H1 (cell line): ENCODE data around the gene PDGFD. TPM values are rescaled to one million over a fixed set of nuclear protein-coding genes. Genes with fewer than 3 reads are reported as not detected.

Source experiments
- CTCF ChIA-PET: fragments of 300-600 bp; sonication (Branson Sonifier 250); formaldehyde crosslinking; loops from one replicate; lab custom pipeline; 2021; ENCODE audit not compliant: partially characterized antibody; lab: Charles Lee
- POLR2A ChIA-PET: fragments of 300-600 bp; sonication (Branson Sonifier 250); formaldehyde crosslinking; loops from one replicate; lab custom pipeline; 2021; ENCODE audit warnings: inconsistent platforms; ENCODE audit not compliant: partially characterized antibody; lab: Charles Lee
- DNase-seq, 2 experiments: peaks; one replicate each; pipeline versions ENCODE4 v3.0.0 to v3.0.0-alpha.2; 2010 to 2022; ENCODE audit warnings: low spot score in 2 of 2, low read depth in 1 of 2, mixed read lengths in 1 of 2
- FAIRE-seq: peaks from 2 replicates; lab custom pipeline; 2011; peaks lifted over from hg19 to GRCh38; lab: Jason Lieb, UNC
- H2AFZ ChIP-seq: 2 replicates; pipeline ENCODE4 v1.8.1; 2012; ENCODE audit warnings: low read length, inconsistent platforms
- H2AK5ac ChIP-seq: 2 replicates; pipeline ENCODE4 v1.6.1; 2013; ENCODE audit warnings: low read depth, low read length
- H2BK120ac ChIP-seq: replicated peaks from 2 replicates; pipeline ENCODE3; 2013; ENCODE audit warnings: low read depth, low read length, inconsistent platforms
- H2BK12ac ChIP-seq: 2 replicates; pipeline ENCODE4 v1.6.1; 2013; ENCODE audit warnings: low read depth, low read length
- H2BK15ac ChIP-seq: 2 replicates; pipeline ENCODE4 v1.6.1; 2013; ENCODE audit warnings: low read length
- H2BK20ac ChIP-seq: 2 replicates; pipeline ENCODE4 v1.6.1; 2013; ENCODE audit warnings: low read length
- H2BK5ac ChIP-seq: 2 replicates; pipeline ENCODE4 v1.6.1; 2013; ENCODE audit warnings: low read depth, low read length
- H3K14ac ChIP-seq: 2 replicates; pipeline ENCODE4 v1.6.1; 2013; ENCODE audit warnings: inconsistent platforms; ENCODE audit not compliant: insufficient read length
- H3K18ac ChIP-seq: 2 replicates; pipeline ENCODE4 v1.6.1; 2013; ENCODE audit warnings: low read length; ENCODE audit errors: extremely low read depth
- H3K23ac ChIP-seq: 2 replicates; pipeline ENCODE4 v1.6.1; 2013; ENCODE audit warnings: inconsistent platforms; ENCODE audit not compliant: insufficient read length
- H3K23me2 ChIP-seq: 2 replicates; pipeline ENCODE4 v1.6.1; 2013; ENCODE audit warnings: low read depth, low read length
- H3K27ac ChIP-seq: 2 replicates; pipeline ENCODE4 v1.6.1; 2011; ENCODE audit warnings: low read depth, low read length, inconsistent platforms
- H3K27me3 ChIP-seq, 4 experiments: replicated peaks in 1 of 4; 1 replicate in 1 of 4; 2 replicates in 3 of 4; pipeline versions ENCODE4 v1.6.1 to v1.8.1; 2011 to 2013; ENCODE audit warnings: low read length in 3 of 4, mild to moderate bottlenecking in 3 of 4, inconsistent platforms in 2 of 4, mixed read lengths in 2 of 4, moderate library complexity in 1 of 4; ENCODE audit not compliant: control insufficient read depth in 3 of 4, insufficient read depth in 3 of 4; ENCODE audit errors: extremely low read depth in 1 of 4
- H3K36me3 ChIP-seq, 4 experiments: 2 replicates each; pipeline versions ENCODE4 v1.6.1 to v1.8.1; 2011 to 2013; ENCODE audit warnings: mild to moderate bottlenecking in 4 of 4, low read length in 3 of 4, moderate library complexity in 2 of 4, control low read depth in 1 of 4, inconsistent platforms in 1 of 4; ENCODE audit not compliant: insufficient read depth in 4 of 4, control insufficient read depth in 2 of 4
- H3K4ac ChIP-seq: replicated peaks from 2 replicates; pipeline ENCODE3; 2013; ENCODE audit warnings: low read length, low read depth, mixed read lengths, inconsistent platforms; ENCODE audit not compliant: insufficient read length
- H3K4me1 ChIP-seq, 4 experiments: replicated peaks in 1 of 4; 1 replicate in 1 of 4; 2 replicates in 3 of 4; pipeline versions ENCODE4 v1.6.1 to v1.8.1; 2011 to 2013; ENCODE audit warnings: low read length in 3 of 4, inconsistent platforms in 2 of 4, mixed read lengths in 1 of 4; ENCODE audit not compliant: insufficient read depth in 4 of 4, control insufficient read depth in 3 of 4
- H3K4me2 ChIP-seq, 2 experiments: 2 replicates each; pipeline versions ENCODE4 v1.6.1 to v1.8.1; 2011 to 2013; ENCODE audit warnings: low read depth in 2 of 2, low read length in 2 of 2, control low read depth in 1 of 2, inconsistent platforms in 1 of 2, mild to moderate bottlenecking in 1 of 2; ENCODE audit not compliant: insufficient read depth in 1 of 2
- H3K4me3 ChIP-seq, 4 experiments: fragments of 200-600, 300-600 bp in 1 of 4; sonication (generic), shearing (Covaris generic), sonication (Bioruptor Twin) in 1 of 4; 2 replicates each; pipeline versions ENCODE4 v1.5.1 to v1.8.1; 2011 to 2016; ENCODE audit warnings: low read length in 4 of 4, low read depth in 3 of 4, control low read depth in 2 of 4, inconsistent platforms in 2 of 4, mild to moderate bottlenecking in 2 of 4, mixed read lengths in 1 of 4, moderate library complexity in 1 of 4; ENCODE audit not compliant: insufficient read depth in 2 of 4; ENCODE audit errors: extremely low read depth in 1 of 4
- H3K56ac ChIP-seq: replicated peaks from 2 replicates; pipeline ENCODE3; 2013; ENCODE audit warnings: low read depth, mild to moderate bottlenecking, mixed read lengths, low read length, inconsistent platforms; ENCODE audit not compliant: insufficient read length
- H3K79me1 ChIP-seq: 2 replicates; pipeline ENCODE4 v1.6.1; 2013; ENCODE audit warnings: low read depth, low read length, control low read depth
- H3K79me2 ChIP-seq, 2 experiments: 2 replicates each; pipeline versions ENCODE4 v1.6.1 to v1.8.1; 2012 to 2013; ENCODE audit warnings: low read length in 2 of 2, mild to moderate bottlenecking in 2 of 2, inconsistent platforms in 1 of 2; ENCODE audit not compliant: insufficient read depth in 2 of 2, control insufficient read depth in 1 of 2
- H3K9ac ChIP-seq, 4 experiments: replicated peaks in 1 of 4; 1 replicate in 1 of 4; 2 replicates in 3 of 4; pipeline versions ENCODE4 v1.6.1 to v1.8.1; 2011 to 2013; ENCODE audit warnings: low read depth in 3 of 4, low read length in 3 of 4, control low read depth in 2 of 4, mild to moderate bottlenecking in 2 of 4, moderate library complexity in 2 of 4, inconsistent platforms in 1 of 4; ENCODE audit errors: extremely low read depth in 1 of 4
- H3K9me3 ChIP-seq, 2 experiments: 2 replicates each; pipeline versions ENCODE4 v1.6.1 to v1.8.1; 2012 to 2013; ENCODE audit warnings: mild to moderate bottlenecking in 2 of 2, moderate library complexity in 2 of 2, control low read depth in 1 of 2, inconsistent platforms in 1 of 2, low read depth in 1 of 2, low read length in 1 of 2, mixed read lengths in 1 of 2; ENCODE audit not compliant: insufficient read depth in 2 of 2
- H4K20me1 ChIP-seq, 2 experiments: replicated peaks in 1 of 2; 2 replicates each; pipeline versions ENCODE3 to v1.8.1; 2011 to 2013; ENCODE audit warnings: inconsistent platforms in 2 of 2, low read length in 2 of 2, mild to moderate bottlenecking in 1 of 2; ENCODE audit not compliant: insufficient read depth in 2 of 2, control insufficient read depth in 1 of 2
- H4K5ac ChIP-seq: 2 replicates; pipeline ENCODE4 v1.6.1; 2013; ENCODE audit warnings: low read length, low read depth, mixed read lengths, inconsistent platforms; ENCODE audit not compliant: insufficient read length
- H4K8ac ChIP-seq: 2 replicates; pipeline ENCODE4 v1.8.0; 2013; ENCODE audit warnings: mild to moderate bottlenecking, moderate library complexity, low read length, inconsistent platforms; ENCODE audit not compliant: insufficient read depth; ENCODE audit errors: extremely low read depth
- H4K91ac ChIP-seq: replicated peaks from 2 replicates; pipeline ENCODE3; 2013; ENCODE audit warnings: low read length, mixed read lengths, inconsistent platforms; ENCODE audit not compliant: insufficient read length
- BRCA1 ChIP-seq: IDR thresholded peaks from 2 replicates; pipeline ENCODE4 v1.6.1; 2012; ENCODE audit warnings: low read depth, low read length, improper control_type of control experiment
- RBBP5 ChIP-seq: IDR thresholded peaks from 2 replicates; pipeline ENCODE4 v1.7.1; 2012; ENCODE audit warnings: low read depth, mild to moderate bottlenecking, inconsistent platforms, low read length, moderate library complexity, borderline replicate concordance
- SP1 ChIP-seq: IDR thresholded peaks from 2 replicates; pipeline ENCODE4 v1.6.1; 2011; ENCODE audit warnings: low read depth, low read length
- SP2 ChIP-seq: IDR thresholded peaks from 2 replicates; pipeline ENCODE4 v1.6.1; 2012; ENCODE audit warnings: mild to moderate bottlenecking, low read length, inconsistent platforms
- WGBS, 2 experiments: shearing (Covaris generic) in 1 of 2; methylation state at CpG; one replicate each; pipeline versions ENCODE4 v1.1.6 to v1.1.7; 2013 to 2015; ENCODE audit warnings: low lambda C conversion rate in 2 of 2, mixed read lengths in 2 of 2, inconsistent platforms in 1 of 2, low coverage in 1 of 2, missing lambda C conversion rate in 1 of 2; ENCODE audit not compliant: insufficient replicate concordance in 2 of 2, insufficient coverage in 1 of 2, insufficient read length in 1 of 2; ENCODE audit errors: extremely low coverage in 1 of 2, missing lambda C conversion rate in 1 of 2; 5-methylcytosine and 5-hydroxymethylcytosine counted together
- polyA plus RNA-seq, 7 experiments: library from polyadenylated mRNA; depleted of rRNA in 3 of 7; stranded (reverse) in 5 of 7; unstranded in 2 of 7; fragments of >200 nt in 5 of 7; fragments of 200-250 nt in 2 of 7; gene quantifications; 1 replicate in 5 of 7; 2 replicates in 1 of 7; 4 replicates in 1 of 7; pipeline versions ENCODE4 v1.2.1 to v1.2.3, GENCODE V29; 2011 to 2013; ENCODE audit warnings: missing spikeins in 2 of 7, mixed read lengths in 2 of 7
- total RNA-seq: library from RNA; stranded (reverse); fragmentation: NEBNext Ultra II Directional; extraction: Animal tissue kit (Norgen Biotek cat#: 25700); gene quantifications from 2 replicates; pipeline ENCODE4 v1.2.1, GENCODE V29; 2021

Gene PDGFD
- total and polyA plus RNA-seq, 2 of the 8 experiments (the other 6 are each of a cell fraction or from before 2014, with no cell fraction given): 1.1 to 3.9 TPM

GRCh38 chr11:104104664-104105063 is 59.3 kb downstream of the PDGFD start:
- H3K79me2 ChIP-seq: no peaks in the 10 kb centered on the region
- no peak overlapping the region for H2BK15ac ChIP-seq
- DNase-seq (no peak), FAIRE-seq (no peak)
- H2BK5ac ChIP-seq: no peak overlapping the region
- no peak overlapping the region for H3K4ac ChIP-seq
- H3K14ac ChIP-seq: no peak overlapping the region
- no peak overlapping the region for H3K56ac ChIP-seq
- no peak overlapping the region for H3K4me2 ChIP-seq
- ChIA-PET CTCF (interaction anchor here (0.7 kb wide), 1 partner anchor 14 kb away, joined by 3 read pairs; no protein-coding TSS in a partner anchor), POLR2A (no interaction called here)
- no peak overlapping the region for H2BK120ac ChIP-seq
- no peak overlapping the region for H4K8ac ChIP-seq
- no peak overlapping the region for H3K9ac ChIP-seq
- 91% methylated on average over 3 of the region's 3 CpGs; no CpG with 5 or more reads in 1 of the 2 experiments for WGBS, 2 experiments
- no peaks in the 10 kb centered on the region for H3K9me3 ChIP-seq
- TF ChIP-seq BRCA1 (no peak), SP1 (no peak), SP2 (no peak), RBBP5 (no peak)
- H4K20me1 ChIP-seq: no peaks in the 10 kb centered on the region
- H2BK12ac ChIP-seq: no peak overlapping the region
- no peak overlapping the region for H3K18ac ChIP-seq
- H3K23ac ChIP-seq: no peak overlapping the region
- no peak overlapping the region for H3K27ac ChIP-seq
- no peak overlapping the region for H4K5ac ChIP-seq
- H3K4me1 ChIP-seq: no peaks in the 10 kb centered on the region
- no peaks in the 10 kb centered on the region for H3K36me3 ChIP-seq
- H3K4me3 ChIP-seq: no peak overlapping the region
- no peak overlapping the region for H2BK20ac ChIP-seq
- H3K27me3 ChIP-seq: no peaks in the 10 kb centered on the region
- no peaks in the 10 kb centered on the region for H3K79me1 ChIP-seq
- H3K23me2 ChIP-seq: no peaks in the 10 kb centered on the region
- no peak overlapping the region for H4K91ac ChIP-seq
- no peak overlapping the region for H2AFZ ChIP-seq
- H2AK5ac ChIP-seq: no peak overlapping the region
